GM23248 (cell line): ENCODE results near the gene IVD.

Source experiments
- EZH2 ChIP-seq: fragments of 200-600 bp; sonication (generic); IDR thresholded peaks from 2 replicates; pipeline ENCODE4 v1.6.1; 2018; ENCODE audit warnings: antibody characterized with exemption, mild to moderate bottlenecking; ENCODE audit not compliant: insufficient read depth, poor library complexity, severe bottlenecking
- EZH2phosphoT487 ChIP-seq: fragments of 200-600 bp; sonication (generic); IDR thresholded peaks from 2 replicates; pipeline ENCODE4 v1.6.1; 2018; ENCODE audit warnings: antibody characterized with exemption, moderate library complexity, mild to moderate bottlenecking, low read depth; ENCODE audit not compliant: insufficient read depth

DNA sequence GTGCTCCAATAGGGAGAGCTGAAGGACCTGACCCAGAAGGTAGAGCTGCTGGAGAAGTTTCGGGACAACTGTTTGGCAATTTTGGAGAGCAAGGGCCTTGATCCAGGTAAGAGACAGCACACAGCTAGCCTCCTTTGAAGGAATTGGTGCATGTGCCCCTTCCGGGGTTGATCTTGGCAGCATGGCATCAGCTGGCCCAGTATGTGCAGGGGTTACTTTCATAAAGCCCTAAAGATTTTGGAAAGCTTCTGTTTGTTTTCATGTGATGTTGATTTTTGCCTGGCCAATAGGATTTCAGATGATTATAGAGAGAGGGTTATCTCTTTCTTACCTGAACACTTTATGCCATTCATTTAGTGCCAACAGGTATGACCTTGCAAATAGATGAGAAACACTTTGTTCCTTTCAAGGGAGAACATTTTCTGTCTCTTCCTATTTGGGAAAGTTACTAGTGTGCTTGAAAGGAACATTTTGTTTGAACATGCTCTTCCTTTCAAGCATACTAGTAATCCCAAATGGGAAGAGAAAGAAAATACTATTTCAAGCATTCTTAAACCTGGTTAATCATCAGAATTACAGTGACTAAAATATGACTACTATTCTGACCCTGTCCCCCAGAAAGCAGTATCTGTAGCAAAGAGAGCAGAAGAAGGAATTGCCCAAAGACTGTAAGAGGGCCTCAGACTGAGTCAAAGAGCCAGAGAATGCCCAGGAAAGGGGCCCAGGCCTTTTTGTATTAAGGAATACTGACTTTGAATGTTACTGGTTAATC is 15.6 kb upstream of the IVD start:
- TF ChIP-seq EZH2, result no peak
- no peak for TF ChIP-seq EZH2phosphoT487
